GM21737 (cell line): Measurements from ENCODE around the gene ODAM.
"Not testable (repeated sequence)": the region's sequence is repeated elsewhere in the genome, so short reads cannot be mapped to it uniquely, and the experiment has no call there.

Source experiments
- ATAC-seq: cut with Tn5 transposase; IDR thresholded peaks from one replicate; pipeline ENCODE4 v1.9.1; 2021; ENCODE audit warnings: mild to moderate bottlenecking, moderate library complexity; ENCODE audit not compliant: unreplicated experiment

Gene ODAM

GRCh38 chr4:70195425-70195824 lies at the start of gene ODAM:
Gene ODAM (plus strand): TSS chr4:70195725. CDS start chr4:70196544, 819 bp downstream.
- ATAC-seq: no peak

- ATAC-seq: no peak
Observed at GRCh38 chr4:70151271-70151670, 44.3 kb upstream of the ODAM start.

- no peak for ATAC-seq
Observed at GRCh38 chr4:70152088-70152487, 43.4 kb upstream of the ODAM start.

GRCh38 chr4:70153937-70154336 lies 41.6 kb upstream of the ODAM start, which contains the start of gene PRR27:
Gene PRR27 (plus strand): TSS chr4:70154237. CDS start chr4:70154376, 139 bp downstream.
- no peak for ATAC-seq

GRCh38 chr4:70158576-70158975 lies 36.9 kb upstream of the ODAM start:
- ATAC-seq: no peak

- no peak for ATAC-seq
Observed at GRCh38 chr4:70177090-70177489, 18.4 kb upstream of the ODAM start.

GRCh38 chr4:70178075-70178660 lies 17.4 kb upstream of the ODAM start:
- no peak for ATAC-seq

- no peak for ATAC-seq
Observed at GRCh38 chr4:70179811-70180210, 15.7 kb upstream of the ODAM start.

- ATAC-seq: no peak
Observed at GRCh38 chr4:70181864-70182263, 13.7 kb upstream of the ODAM start.

- no peak for ATAC-seq
Observed at GRCh38 chr4:70182517-70183167, 12.9 kb upstream of the ODAM start.

GRCh38 chr4:70183168-70183939 lies 12.2 kb upstream of the ODAM start:
- ATAC-seq: peak; percentile 76

- ATAC-seq: no peak
Observed at GRCh38 chr4:70183940-70184246, 11.6 kb upstream of the ODAM start.

GRCh38 chr4:70187216-70187615 lies 8.3 kb upstream of the ODAM start:
- no peak for ATAC-seq

- ATAC-seq: no peak
Observed at GRCh38 chr4:70190579-70190978, 4.9 kb upstream of the ODAM start.

GRCh38 chr4:70191647-70192046 lies 3.9 kb upstream of the ODAM start:
- no peak for ATAC-seq

GRCh38 chr4:70192895-70193294 lies 2.6 kb upstream of the ODAM start:
- no peak for ATAC-seq

GRCh38 chr4:70196857-70197256 lies 1.3 kb downstream of the ODAM start:
- ATAC-seq: no peak

- no peak for ATAC-seq
Observed at GRCh38 chr4:70197842-70198241, 2.3 kb downstream of the ODAM start.

GRCh38 chr4:70203601-70204000 lies 8.1 kb downstream of the ODAM start:
- no peak for ATAC-seq

GRCh38 chr4:70212752-70213151 lies 17.2 kb downstream of the ODAM start:
- ATAC-seq: not testable (repeated sequence)

- ATAC-seq: not testable (repeated sequence)
Observed at GRCh38 chr4:70216109-70216508, 20.6 kb downstream of the ODAM start.

GRCh38 chr4:70216550-70216949 lies 21.0 kb downstream of the ODAM start:
- ATAC-seq: not testable (repeated sequence)
